Transverse colon (tissue), 4 donors: Measurements from ENCODE around the gene TPRX2. TPM values are rescaled to one million over a fixed set of nuclear protein-coding genes. Genes with fewer than 3 reads are reported as not detected.

Experiments
- DNase-seq: peaks from one replicate; pipeline ENCODE4 v3.0.0-alpha.2; 2019
- H3K27ac ChIP-seq, 4 donors: fragments of 200-600 bp; sonication (generic); 2 replicates each; pipeline ENCODE4 v1.5.1; 2016 to 2018; ENCODE audit warnings: inconsistent platforms in 4 of 4
- H3K27me3 ChIP-seq: fragments of 200-600 bp; sonication (generic); 2 replicates; pipeline ENCODE4 v1.5.1; 2017; ENCODE audit warnings: inconsistent platforms
- H3K36me3 ChIP-seq, 4 donors: fragments of 200-600 bp; sonication (generic); 2 replicates each; pipeline ENCODE4 v1.5.1; 2017 to 2019; ENCODE audit warnings: inconsistent platforms in 4 of 4
- H3K4me1 ChIP-seq, 4 donors: fragments of 200-600 bp; sonication (generic); 2 replicates each; pipeline ENCODE4 v1.5.1; 2017 to 2020; ENCODE audit warnings: inconsistent platforms in 4 of 4
- H3K4me3 ChIP-seq, 4 donors: fragments of 200-600 bp; sonication (generic); 1 replicate in 1 of 4; 2 replicates in 3 of 4; pipeline versions ENCODE4 v1.5.1 to v1.6.1; 2017 to 2019; ENCODE audit warnings: inconsistent platforms in 4 of 4
- H3K9me3 ChIP-seq, 2 donors: fragments of 200-600 bp; sonication (generic); 2 replicates each; pipeline ENCODE4 v1.5.1; 2017 to 2019; ENCODE audit warnings: inconsistent platforms in 2 of 2
- EP300 ChIP-seq: sonication (generic); formaldehyde crosslinking; IDR thresholded peaks from one replicate; pipeline ENCODE4 v1.6.1; 2017; ENCODE audit warnings: antibody characterized with exemption, low read depth
- POLR2A ChIP-seq: fragments of 450-650 bp; IDR thresholded peaks from one replicate; pipeline ENCODE4 v1.6.1; 2016; ENCODE audit warnings: antibody characterized with exemption, mild to moderate bottlenecking, moderate library complexity
- POLR2AphosphoS5 ChIP-seq, 3 donors: sonication (generic); formaldehyde crosslinking; IDR thresholded peaks; one replicate each; pipeline ENCODE4 v1.6.1; 2016; ENCODE audit warnings: antibody characterized with exemption in 3 of 3
- WGBS, 2 donors: methylation state at CpG; one replicate each; pipeline ENCODE4 v1.1.5; 2018; ENCODE audit warnings: low coverage in 1 of 2; 5-methylcytosine and 5-hydroxymethylcytosine counted together
- in situ Hi-C, 4 donors: fragments of 200-750 bp; cut with MboI; loops; one replicate each; pipeline versions ENCODE4 v1.15.0 to v1.15.1; 2017; ENCODE audit warnings: low sequenced_read_pairs in 3 of 4, low pct_ligation_motif_present in 1 of 4, low pct_unique_long_range_greater_than_20kb in 1 of 4
- intact Hi-C: fragments of 100-400 bp; cut with DNase I; formaldehyde crosslinking; loops from one replicate; pipeline ENCODE4 v1.15.1; 2023; ENCODE audit warnings: low total_unique reads
- total RNA-seq, 4 donors: library from RNA; depleted of rRNA; stranded (reverse); fragments of >200 nt; gene quantifications; one replicate each; pipeline ENCODE4 v1.1.0, GENCODE V29; 2016
- TF ChIP-seq, protein P1 (sequence below), 5 experiments: fragments of 200-600 bp in 3 of 5; fragments of 450-650 bp in 2 of 5; sonication (generic) in 3 of 5; IDR thresholded peaks; 1 replicate in 2 of 5; 2 replicates in 3 of 5; pipeline ENCODE4 v1.5.1; 2016 to 2017; ENCODE audit warnings: antibody characterized with exemption in 5 of 5, inconsistent platforms in 3 of 5, mild to moderate bottlenecking in 2 of 5, moderate library complexity in 1 of 5

The TPRX2 gene
- total RNA-seq, 4 donors from 2014 or later, result not detected

DNA sequence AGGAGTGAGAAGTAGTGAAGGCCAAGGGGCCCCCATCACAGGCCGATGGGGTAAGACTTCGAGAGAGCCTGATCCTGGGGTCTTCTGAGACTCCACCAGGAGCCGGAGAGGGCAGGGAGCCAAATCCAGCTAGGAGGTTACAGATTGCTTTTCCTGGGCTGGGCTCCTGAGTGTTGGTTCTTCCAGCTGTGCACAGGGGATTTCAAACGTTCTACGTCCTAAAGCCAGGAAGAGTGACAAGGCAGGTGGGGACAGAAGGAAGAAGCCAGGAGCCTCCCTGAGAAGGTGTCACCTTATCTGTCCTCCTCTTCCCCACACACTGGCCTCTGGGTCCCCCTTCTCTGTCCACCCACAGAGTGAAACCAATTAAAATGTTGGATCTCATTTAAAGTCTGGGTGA lies 16.1 kb upstream of the TPRX2 start:
- in situ Hi-C loops, result loop anchor here in 1 of 4 donors (25.0 kb wide), 1 partner anchor 169 kb away; no protein-coding TSS in a partner anchor

DNA sequence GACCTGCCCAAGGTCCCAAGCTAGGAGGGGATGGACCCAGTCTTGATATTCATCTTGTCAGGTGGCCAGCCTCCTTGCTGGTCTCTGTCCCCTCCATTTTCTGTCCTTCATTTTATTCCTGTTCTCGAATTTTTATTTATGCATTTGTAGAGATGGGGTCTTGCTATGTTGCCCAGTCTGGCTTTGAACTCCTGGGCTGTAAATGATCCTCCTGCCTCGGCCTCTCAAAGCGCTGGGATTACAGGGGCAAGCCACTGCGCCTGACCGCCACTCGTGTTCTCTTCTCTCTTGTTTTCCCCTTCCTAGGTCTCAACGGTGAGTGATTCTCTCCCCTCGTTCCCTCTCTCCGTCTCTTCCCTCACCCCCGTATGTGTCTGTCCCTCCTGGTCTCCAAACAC lies 10.6 kb upstream of the TPRX2 start:
- Histone ChIP-seq H3K36me3 (no peaks in the 10 kb centered on the region), H3K4me1 (peaks cover 0 to 3% (median 0%) of the 10 kb centered on the region in 4 donors), H3K27ac (no peak overlapping the region), H3K4me3 (no peak overlapping the region), H3K27me3 (peaks cover 52% of the 10 kb centered on the region), H3K9me3 (no peaks in the 10 kb centered on the region)
- 55 to 58% methylated on average over 9 to 10 of the region's 10 CpGs for WGBS, 2 donors
- intact Hi-C loops (no loop called here), in situ Hi-C loops (loop anchor here in 1 of 4 donors (25.0 kb wide), 1 partner anchor 164 kb away; no protein-coding TSS in a partner anchor)
- TF ChIP-seq, protein P1, sequence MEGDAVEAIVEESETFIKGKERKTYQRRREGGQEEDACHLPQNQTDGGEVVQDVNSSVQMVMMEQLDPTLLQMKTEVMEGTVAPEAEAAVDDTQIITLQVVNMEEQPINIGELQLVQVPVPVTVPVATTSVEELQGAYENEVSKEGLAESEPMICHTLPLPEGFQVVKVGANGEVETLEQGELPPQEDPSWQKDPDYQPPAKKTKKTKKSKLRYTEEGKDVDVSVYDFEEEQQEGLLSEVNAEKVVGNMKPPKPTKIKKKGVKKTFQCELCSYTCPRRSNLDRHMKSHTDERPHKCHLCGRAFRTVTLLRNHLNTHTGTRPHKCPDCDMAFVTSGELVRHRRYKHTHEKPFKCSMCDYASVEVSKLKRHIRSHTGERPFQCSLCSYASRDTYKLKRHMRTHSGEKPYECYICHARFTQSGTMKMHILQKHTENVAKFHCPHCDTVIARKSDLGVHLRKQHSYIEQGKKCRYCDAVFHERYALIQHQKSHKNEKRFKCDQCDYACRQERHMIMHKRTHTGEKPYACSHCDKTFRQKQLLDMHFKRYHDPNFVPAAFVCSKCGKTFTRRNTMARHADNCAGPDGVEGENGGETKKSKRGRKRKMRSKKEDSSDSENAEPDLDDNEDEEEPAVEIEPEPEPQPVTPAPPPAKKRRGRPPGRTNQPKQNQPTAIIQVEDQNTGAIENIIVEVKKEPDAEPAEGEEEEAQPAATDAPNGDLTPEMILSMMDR (IDR thresholded peaks at IDR 0.05), result no peak
- TF ChIP-seq POLR2A (no peak), EP300 (no peak), POLR2AphosphoS5 (IDR thresholded peaks at IDR 0.05) (no peak)
- DNase-seq, result no peak

More for the DNA sequence above, 16.1 kb upstream of the TPRX2 start:
- Histone ChIP-seq H3K36me3 (no peaks in the 10 kb centered on the region), H3K27me3 (peaks cover 21% of the 10 kb centered on the region), H3K4me3 (no peak overlapping the region), H3K27ac (no peak overlapping the region), H3K4me1 (no peaks in the 10 kb centered on the region), H3K9me3 (no peaks in the 10 kb centered on the region)
- TF ChIP-seq, protein P1 (IDR thresholded peaks at IDR 0.05), result no peak
- TF ChIP-seq POLR2AphosphoS5 (IDR thresholded peaks at IDR 0.05) (no peak), EP300 (no peak), POLR2A (no peak)
- intact Hi-C loops, result no loop called here
- DNase-seq, result no peak
- WGBS, 2 donors, result 51% methylated on average over 5 of the region's 5 CpGs; no CpG with 5 or more reads in 1 of the 2 donors

DNA sequence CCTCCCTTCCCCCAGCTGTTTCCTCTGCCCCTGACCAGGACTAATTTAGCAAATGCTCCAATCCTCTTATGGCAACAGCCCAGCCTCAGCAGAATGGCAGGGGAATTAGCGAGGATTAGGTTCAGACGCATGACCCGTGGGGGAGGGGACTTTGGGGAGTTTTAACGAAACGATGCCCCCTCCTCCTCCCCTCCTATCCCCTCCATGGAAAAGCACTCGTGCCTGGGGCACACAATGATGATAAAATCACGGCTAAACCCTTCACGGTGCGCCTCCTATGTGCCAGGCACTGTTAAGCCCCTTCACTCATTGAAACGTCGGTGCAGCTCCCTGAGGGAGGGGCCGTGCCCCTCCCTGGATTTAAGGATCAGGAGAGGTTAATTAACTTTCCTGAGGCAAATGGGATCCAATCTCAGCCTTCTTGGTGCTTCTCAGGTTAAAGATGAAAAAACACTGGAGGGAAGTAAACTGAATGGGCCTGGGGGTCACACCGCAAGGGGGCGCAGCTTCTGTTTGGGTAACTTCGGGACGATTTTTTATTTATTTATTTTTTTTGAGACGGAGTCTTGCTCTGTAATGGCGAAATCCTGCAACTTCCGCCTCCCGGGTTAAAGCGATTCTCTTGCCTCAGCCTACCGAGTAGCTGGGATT lies 10.1 kb upstream of the TPRX2 start:
- 11 to 12% methylated on average over 11 to 22 of the region's 22 CpGs for WGBS, 2 donors
- in situ Hi-C loops, result loop anchor here in 1 of 4 donors (25.0 kb wide), 1 partner anchor 163 kb away; no protein-coding TSS in a partner anchor
- no peaks in the 10 kb centered on the region for H3K9me3 ChIP-seq
- TF ChIP-seq, protein P1 (IDR thresholded peaks at IDR 0.05), result peak in 3 of 5 experiments; percentile 9 to 25 (median 21)
- no peak for TF ChIP-seq POLR2A
- no peaks in the 10 kb centered on the region for H3K36me3 ChIP-seq
- peaks cover 57% of the 10 kb centered on the region for H3K27me3 ChIP-seq
- no peak overlapping the region for H3K4me3 ChIP-seq
- H3K27ac ChIP-seq, result no peak overlapping the region
- no peak for DNase-seq
- intact Hi-C loops, result no loop called here
- peaks cover 0 to 3% (median 0%) of the 10 kb centered on the region in 4 donors for H3K4me1 ChIP-seq

DNA sequence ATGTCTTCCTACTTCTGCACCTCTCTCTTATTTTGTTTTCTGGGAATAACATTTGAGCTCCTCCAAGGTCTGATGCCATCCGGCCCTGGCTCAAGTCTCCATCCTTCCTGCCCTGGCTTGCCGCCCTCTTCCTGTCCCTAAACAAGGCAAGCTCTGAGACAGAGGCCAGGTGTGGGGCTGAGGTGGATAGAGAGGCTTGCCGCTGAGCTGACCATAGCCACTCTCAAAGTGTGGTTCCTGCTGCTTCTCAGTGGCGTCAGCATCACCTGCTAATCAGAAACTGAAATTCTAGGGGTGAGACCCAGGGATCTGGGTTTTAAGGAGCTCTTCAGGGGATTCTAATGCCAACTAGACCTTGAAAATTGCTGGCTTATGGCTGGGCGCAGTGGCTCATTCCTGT lies 6.0 kb upstream of the TPRX2 start:
- in situ Hi-C loops (no loop called here), intact Hi-C loops (no loop called here)
- Histone ChIP-seq H3K27ac (no peak overlapping the region), H3K4me3 (no peak overlapping the region), H3K9me3 (no peaks in the 10 kb centered on the region), H3K36me3 (no peaks in the 10 kb centered on the region), H3K27me3 (peaks cover 76% of the 10 kb centered on the region), H3K4me1 (peaks cover 0 to 3% (median 0%) of the 10 kb centered on the region in 4 donors)
- DNase-seq, result no peak
- 63 to 100% methylated on average over 1 to 5 of the region's 5 CpGs for WGBS, 2 donors
- TF ChIP-seq, protein P1 (IDR thresholded peaks at IDR 0.05), result no peak
- TF ChIP-seq POLR2A (no peak), EP300 (no peak), POLR2AphosphoS5 (IDR thresholded peaks at IDR 0.05) (no peak)
